K562 (cell line): ENCODE data around the gene NPM1.

Source experiments
- CHD7 ChIP-seq: fragments of 200-600 bp; sonication (generic); IDR thresholded peaks from one replicate; pipeline ENCODE4 v1.6.1; 2012; ENCODE audit warnings: mild to moderate bottlenecking, low read depth, low read length, inconsistent platforms
- CTCF ChIP-seq, 3 experiments: IDR thresholded peaks in 2 of 3; conservative IDR thresholded peaks in 1 of 3; 2 replicates each; pipeline ENCODE4 v1.5.1; 2011 to 2012; ENCODE audit warnings: low read length in 3 of 3, mild to moderate bottlenecking in 3 of 3, control low read depth in 2 of 3, improper control_type of control experiment in 1 of 3, inconsistent platforms in 1 of 3, low read depth in 1 of 3, mixed read lengths in 1 of 3, moderate library complexity in 1 of 3; ENCODE audit not compliant: insufficient read depth in 2 of 3
- E2F3 ChIP-seq: fragments of 250-450 bp; sonication (Bioruptor Pico); IDR thresholded peaks from 2 replicates; pipeline ENCODE4 v1.4.0; 2020; ENCODE audit warnings: mild to moderate bottlenecking
- EP400 ChIP-seq: fragments of 450-650 bp; IDR thresholded peaks from 2 replicates; pipeline ENCODE4 v1.6.1; 2017; ENCODE audit warnings: antibody characterized with exemption, mild to moderate bottlenecking, moderate library complexity
- ETS2 ChIP-seq: IDR thresholded peaks from 2 replicates; pipeline ENCODE4 v1.6.1; 2016; ENCODE audit warnings: borderline replicate concordance, missing genetic modification characterization, mild to moderate bottlenecking, moderate library complexity, missing compliant biosample characterization; ENCODE audit not compliant: poor library complexity, severe bottlenecking
- ETV1 ChIP-seq: fragments of 450-650 bp; conservative IDR thresholded peaks from 2 replicates; pipeline ENCODE4 v1.6.1; 2016; ENCODE audit warnings: missing genetic modification characterization, control low read depth, low read depth, missing compliant biosample characterization
- MAZ ChIP-seq, 2 experiments: fragments of 450-650 bp in 1 of 2; sonication (generic) in 1 of 2; formaldehyde crosslinking; IDR thresholded peaks in 1 of 2; conservative IDR thresholded peaks in 1 of 2; 2 replicates each; pipeline versions ENCODE4 v1.4.0 to v1.5.0; 2020; ENCODE audit warnings: mild to moderate bottlenecking in 1 of 2, missing genetic modification reagents in 1 of 2
- MTF1 ChIP-seq: fragments of 250-450 bp; sonication (Bioruptor Pico); IDR thresholded peaks from 2 replicates; pipeline ENCODE4 v1.9.0; 2021; ENCODE audit warnings: moderate library complexity, mild to moderate bottlenecking, inconsistent platforms, borderline replicate concordance
- MXI1 ChIP-seq: IDR thresholded peaks from 2 replicates; pipeline ENCODE4 v1.6.1; 2011; ENCODE audit warnings: low read depth, mild to moderate bottlenecking, improper control_type of control experiment, low read length
- NFATC3 ChIP-seq: fragments of 450-650 bp; IDR thresholded peaks from 2 replicates; pipeline ENCODE4 v1.6.1; 2017; ENCODE audit warnings: mild to moderate bottlenecking
- POLR2A ChIP-seq: fragments of 450-650 bp; conservative IDR thresholded peaks from 2 replicates; pipeline ENCODE4 v1.6.1; 2016
- RAD21 ChIP-seq, 2 experiments: fragments of 250-450 bp in 1 of 2; fragments of 450-650 bp in 1 of 2; sonication (Bioruptor Pico) in 1 of 2; formaldehyde crosslinking in 1 of 2; IDR thresholded peaks in 1 of 2; conservative IDR thresholded peaks in 1 of 2; 2 replicates each; pipeline versions ENCODE4 v1.4.0 to v1.8.0; 2020 to 2022; ENCODE audit warnings: mild to moderate bottlenecking in 2 of 2, moderate library complexity in 1 of 2
- SP2 ChIP-seq: IDR thresholded peaks from 2 replicates; pipeline ENCODE4 v1.6.1; 2011; ENCODE audit warnings: mild to moderate bottlenecking, low read depth, low read length, moderate library complexity; ENCODE audit not compliant: poor library complexity, severe bottlenecking; ENCODE audit errors: extremely low read depth

- TF ChIP-seq RAD21 (CRISPR knock-in tag; conservative IDR thresholded peaks at IDR 0.05 in 1 of 2, IDR thresholded peaks at IDR 0.05 in 1 of 2) (no peak), CTCF (IDR thresholded peaks at IDR 0.05 in 2 of 3, conservative IDR thresholded peaks at IDR 0.05 in 1 of 3; ENCODE audit: insufficient read depth in 2 of 3, low read depth in 1 of 3, low read length in 3 of 3) (no peak), NFATC3 (no peak), POLR2A (no peak), ETV1 (tag) (no peak), ETS2 (no peak), EP400 (no peak), MXI1 (no peak), CHD7 (no peak), E2F3 (CRISPR knock-in tag) (no peak), MTF1 (CRISPR knock-in tag) (no peak), MAZ (CRISPR knock-in tag; conservative IDR thresholded peaks at IDR 0.05 in 1 of 2, IDR thresholded peaks at IDR 0.05 in 1 of 2) (no peak), SP2 (no peak)
Measured at GRCh38 chr5:171453988-171454387, 66.3 kb downstream of the NPM1 start.
